GM21526 (cell line): ENCODE results near the gene ANAPC1.
A peak's percentile ranks its signal among the peaks of the same experiment; 100 is the strongest.
"Not testable (repeated sequence)": the region's sequence is repeated elsewhere in the genome, so short reads cannot be mapped to it uniquely, and the experiment has no call there.

ENCODE experiments used
- ATAC-seq: cut with Tn5 transposase; IDR thresholded peaks from one replicate; pipeline ENCODE4 v1.9.1; 2021; ENCODE audit warnings: moderate library complexity; ENCODE audit not compliant: unreplicated experiment, low FRiP score

Gene ANAPC1

DNA sequence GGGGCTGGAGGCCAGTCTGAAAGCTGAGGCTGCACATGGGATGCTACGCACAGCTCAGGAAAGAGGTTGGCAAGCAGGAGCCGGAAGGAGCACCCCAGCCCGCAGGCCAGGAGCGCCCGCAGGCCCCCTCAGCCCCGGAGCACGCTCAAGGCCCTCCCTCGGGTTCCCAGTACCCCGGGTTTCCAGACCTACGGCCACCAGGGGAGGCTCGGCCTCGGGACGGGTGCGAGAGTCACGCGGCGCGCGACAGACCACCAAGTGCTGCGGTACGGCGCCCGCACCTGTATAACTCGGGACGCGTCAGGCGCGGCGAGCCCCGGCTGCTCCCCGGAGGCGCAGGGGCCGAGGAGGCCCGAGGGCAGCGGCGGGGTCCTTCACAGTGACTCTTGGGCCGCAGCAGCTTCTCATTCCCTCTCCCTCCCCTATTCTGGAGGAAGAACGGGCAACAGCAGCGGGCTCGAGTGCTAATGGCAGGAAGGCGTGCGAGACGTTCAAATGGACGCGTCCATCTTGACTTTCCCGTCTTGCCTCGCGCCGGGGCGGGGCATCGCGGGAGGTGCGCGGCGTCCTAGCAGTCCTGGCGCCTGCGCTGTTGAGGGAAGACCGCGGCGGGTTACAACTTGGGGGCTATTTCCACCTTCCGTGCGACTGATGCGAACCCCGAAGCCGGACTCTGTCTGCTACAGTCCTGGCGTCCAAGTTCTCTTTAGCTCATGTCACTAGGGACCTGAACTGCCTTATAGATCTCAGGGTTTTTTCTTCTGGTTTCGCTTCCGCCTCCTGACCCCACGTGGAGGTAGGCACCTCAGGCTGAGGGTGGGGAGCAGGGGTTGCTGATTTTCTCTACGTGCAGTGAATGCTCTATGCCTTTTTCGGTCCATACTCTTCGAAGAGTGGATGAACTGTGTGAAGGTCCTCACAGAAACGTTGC is at the start of gene ANAPC1:
Gene ANAPC1 (minus strand): TSS at position 533 of the 931 bp plus-strand sequence. CDS start 3,368 bp downstream, outside the sequence.
- ATAC-seq = peak; percentile 77

DNA sequence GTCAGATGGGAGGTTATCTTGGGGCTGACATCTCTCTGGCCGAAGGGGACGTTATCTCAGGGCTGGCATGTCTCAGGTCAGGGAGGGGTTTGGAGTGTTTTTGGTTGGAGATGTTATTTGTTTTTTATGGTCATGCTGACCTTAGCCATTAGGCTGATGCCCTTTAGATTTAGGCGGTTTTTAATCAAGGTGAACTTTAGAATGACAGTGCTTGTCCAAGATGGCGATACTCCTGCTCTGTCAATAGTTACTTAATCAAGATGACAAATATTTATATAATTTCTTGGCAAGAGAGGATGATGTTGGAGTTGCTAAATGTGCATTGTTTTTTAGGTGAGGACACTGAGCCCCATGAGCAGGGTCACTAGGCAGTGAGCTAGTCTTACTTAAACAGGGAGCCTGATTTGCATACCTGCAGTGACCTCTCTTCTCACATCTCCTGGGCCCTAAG is 48.9 kb upstream of the ANAPC1 start:
- ATAC-seq = no peak

- no peak for ATAC-seq
Measured at GRCh38 chr2:111930875-111931274, 46.9 kb upstream of the ANAPC1 start.

GRCh38 chr2:111930409-111930808 is 46.4 kb upstream of the ANAPC1 start:
- ATAC-seq = no peak

DNA sequence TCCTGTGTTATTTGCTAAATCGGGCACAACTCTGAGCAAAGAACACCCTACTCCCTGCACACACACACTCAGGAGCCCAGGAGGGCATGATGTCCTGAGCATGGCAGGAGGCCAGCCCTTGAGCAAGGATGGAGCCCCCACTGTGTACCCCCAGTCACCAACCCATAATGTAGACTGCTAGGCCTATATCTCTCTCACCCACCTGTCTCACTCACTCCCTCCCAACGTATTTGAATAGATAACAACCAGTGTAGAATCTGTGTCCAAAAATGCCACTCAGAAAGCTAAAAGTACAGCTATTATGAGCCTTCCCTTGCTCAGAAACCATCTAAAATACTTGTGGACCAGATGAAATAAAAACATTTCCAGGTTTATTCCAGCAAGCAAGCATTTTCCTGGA is 43.7 kb upstream of the ANAPC1 start:
- no peak for ATAC-seq

DNA sequence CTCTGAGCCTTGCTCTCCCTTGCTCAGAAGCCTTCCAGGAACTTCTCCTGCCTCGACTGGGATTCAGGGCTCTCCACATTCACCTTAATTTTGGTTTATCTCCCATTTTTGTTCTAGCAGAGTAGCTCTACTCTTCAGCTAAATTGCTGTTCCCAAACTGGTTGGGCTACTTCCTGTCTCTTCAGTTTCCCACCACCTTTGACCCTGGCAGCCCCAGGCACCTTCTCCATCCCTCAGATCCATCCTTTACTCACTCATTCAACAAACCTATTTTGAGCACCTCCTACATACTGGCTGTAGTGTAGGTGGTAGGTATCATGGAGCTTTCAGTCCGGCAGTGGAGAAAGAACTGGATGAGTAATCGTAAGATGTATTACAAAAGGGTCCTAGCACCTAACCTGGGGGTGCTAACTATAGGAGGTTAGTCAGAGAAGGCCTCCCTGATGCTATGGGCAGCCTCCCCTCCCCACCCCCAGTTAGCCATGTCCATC is 40.7 kb upstream of the ANAPC1 start:
- no peak for ATAC-seq

- ATAC-seq = no peak
Measured at GRCh38 chr2:111923276-111923804, 39.3 kb upstream of the ANAPC1 start.

GRCh38 chr2:111919794-111920608 is 36.0 kb upstream of the ANAPC1 start:
- ATAC-seq = no peak

- ATAC-seq = no peak
Measured at GRCh38 chr2:111919365-111919764, 35.4 kb upstream of the ANAPC1 start.

GRCh38 chr2:111918383-111918806 is 34.4 kb upstream of the ANAPC1 start:
- no peak for ATAC-seq

- no peak for ATAC-seq
Measured at GRCh38 chr2:111917106-111917505, 33.1 kb upstream of the ANAPC1 start.

- ATAC-seq = no peak
Measured at GRCh38 chr2:111912547-111912946, 28.6 kb upstream of the ANAPC1 start.

DNA sequence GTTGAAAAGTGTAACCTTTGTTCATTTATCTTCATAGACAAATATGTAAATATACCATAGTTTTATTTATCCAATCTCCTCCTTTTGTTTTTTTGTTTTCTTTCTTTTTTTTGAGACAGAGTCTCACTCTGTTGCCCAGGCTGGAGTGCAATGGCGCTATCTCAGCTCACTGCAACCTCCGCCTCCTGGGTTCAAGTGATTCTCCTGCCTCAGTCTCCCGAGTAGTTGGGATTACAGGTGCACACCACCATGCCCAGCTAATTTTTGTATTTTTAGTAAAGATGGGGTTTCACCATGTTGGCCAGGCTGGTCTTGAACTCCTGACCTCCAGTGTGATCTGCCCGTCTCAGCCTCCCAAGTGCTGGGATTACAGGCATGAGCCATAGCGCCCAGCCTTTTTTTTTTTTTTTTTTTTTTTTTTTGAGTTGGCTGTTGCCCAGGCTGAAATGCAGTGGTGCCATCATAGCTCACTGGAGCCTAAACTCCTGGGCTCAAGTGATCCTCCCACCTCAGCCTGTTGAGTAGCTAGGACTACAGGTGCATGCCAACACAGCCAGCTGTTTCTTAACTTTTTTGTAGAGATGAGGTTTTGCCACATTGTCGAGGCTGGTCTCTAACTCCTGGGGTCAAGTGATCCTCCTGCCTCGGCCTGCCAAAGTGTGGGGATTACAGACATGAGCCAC is 27.4 kb upstream of the ANAPC1 start:
- ATAC-seq = not testable (repeated sequence)

DNA sequence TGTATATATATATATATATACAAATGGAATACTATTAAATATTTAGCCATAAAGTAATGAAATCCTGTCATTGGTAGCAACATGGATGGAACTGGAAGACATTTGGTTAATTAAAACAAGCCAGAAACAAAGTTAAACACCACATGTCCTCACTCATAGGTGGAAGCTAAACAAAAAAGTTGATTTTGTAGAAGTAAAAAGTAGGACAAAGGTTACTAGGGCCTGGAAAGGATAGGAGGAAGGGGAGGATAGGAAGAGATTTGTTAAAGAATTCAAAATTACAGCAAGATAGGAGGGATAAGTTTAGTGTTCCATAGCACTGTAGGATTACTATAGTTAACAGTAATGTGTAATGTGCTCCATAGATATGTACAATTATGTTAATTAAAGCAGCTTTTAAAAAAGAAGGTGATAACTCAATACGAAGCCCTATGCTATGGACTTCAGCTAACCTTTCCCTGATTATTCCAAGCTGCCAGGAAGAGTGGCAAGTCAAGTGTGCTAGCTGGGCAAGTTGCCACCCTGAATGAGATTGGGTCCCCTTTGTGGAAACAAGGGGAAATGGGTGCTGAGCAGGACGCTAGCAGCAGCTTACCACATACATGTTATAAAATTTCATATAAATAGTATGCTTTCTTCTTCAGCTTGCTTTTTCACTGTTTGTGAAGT is 26.8 kb upstream of the ANAPC1 start:
- ATAC-seq = no peak

- not testable (repeated sequence) for ATAC-seq
Measured at GRCh38 chr2:111909997-111910396, 26.0 kb upstream of the ANAPC1 start.

- ATAC-seq = no peak
Measured at GRCh38 chr2:111909079-111909478, 25.1 kb upstream of the ANAPC1 start.

- no peak for ATAC-seq
Measured at GRCh38 chr2:111908578-111908977, 24.6 kb upstream of the ANAPC1 start.

- ATAC-seq = no peak
Measured at GRCh38 chr2:111905990-111906735, 22.2 kb upstream of the ANAPC1 start.

GRCh38 chr2:111905475-111905869 is 21.5 kb upstream of the ANAPC1 start:
- not testable (repeated sequence) for ATAC-seq
